GM20431 (cell line): Measurements from ENCODE around the gene ADAMTS19.
"Not testable (repeated sequence)": the region's sequence is repeated elsewhere in the genome, so short reads cannot be mapped to it uniquely, and the experiment has no call there.

ENCODE experiments used
- in situ Hi-C: fragments of 300-500 bp; cut with MseI, MboI; formaldehyde crosslinking; loops from one replicate; pipeline ENCODE4 v1.15.0; 2020; ENCODE audit warnings: low sequenced_read_pairs; ENCODE audit not compliant: unreplicated experiment

Gene ADAMTS19, protein sequence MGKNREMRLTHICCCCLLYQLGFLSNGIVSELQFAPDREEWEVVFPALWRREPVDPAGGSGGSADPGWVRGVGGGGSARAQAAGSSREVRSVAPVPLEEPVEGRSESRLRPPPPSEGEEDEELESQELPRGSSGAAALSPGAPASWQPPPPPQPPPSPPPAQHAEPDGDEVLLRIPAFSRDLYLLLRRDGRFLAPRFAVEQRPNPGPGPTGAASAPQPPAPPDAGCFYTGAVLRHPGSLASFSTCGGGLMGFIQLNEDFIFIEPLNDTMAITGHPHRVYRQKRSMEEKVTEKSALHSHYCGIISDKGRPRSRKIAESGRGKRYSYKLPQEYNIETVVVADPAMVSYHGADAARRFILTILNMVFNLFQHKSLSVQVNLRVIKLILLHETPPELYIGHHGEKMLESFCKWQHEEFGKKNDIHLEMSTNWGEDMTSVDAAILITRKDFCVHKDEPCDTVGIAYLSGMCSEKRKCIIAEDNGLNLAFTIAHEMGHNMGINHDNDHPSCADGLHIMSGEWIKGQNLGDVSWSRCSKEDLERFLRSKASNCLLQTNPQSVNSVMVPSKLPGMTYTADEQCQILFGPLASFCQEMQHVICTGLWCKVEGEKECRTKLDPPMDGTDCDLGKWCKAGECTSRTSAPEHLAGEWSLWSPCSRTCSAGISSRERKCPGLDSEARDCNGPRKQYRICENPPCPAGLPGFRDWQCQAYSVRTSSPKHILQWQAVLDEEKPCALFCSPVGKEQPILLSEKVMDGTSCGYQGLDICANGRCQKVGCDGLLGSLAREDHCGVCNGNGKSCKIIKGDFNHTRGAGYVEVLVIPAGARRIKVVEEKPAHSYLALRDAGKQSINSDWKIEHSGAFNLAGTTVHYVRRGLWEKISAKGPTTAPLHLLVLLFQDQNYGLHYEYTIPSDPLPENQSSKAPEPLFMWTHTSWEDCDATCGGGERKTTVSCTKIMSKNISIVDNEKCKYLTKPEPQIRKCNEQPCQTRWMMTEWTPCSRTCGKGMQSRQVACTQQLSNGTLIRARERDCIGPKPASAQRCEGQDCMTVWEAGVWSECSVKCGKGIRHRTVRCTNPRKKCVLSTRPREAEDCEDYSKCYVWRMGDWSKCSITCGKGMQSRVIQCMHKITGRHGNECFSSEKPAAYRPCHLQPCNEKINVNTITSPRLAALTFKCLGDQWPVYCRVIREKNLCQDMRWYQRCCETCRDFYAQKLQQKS

DNA sequence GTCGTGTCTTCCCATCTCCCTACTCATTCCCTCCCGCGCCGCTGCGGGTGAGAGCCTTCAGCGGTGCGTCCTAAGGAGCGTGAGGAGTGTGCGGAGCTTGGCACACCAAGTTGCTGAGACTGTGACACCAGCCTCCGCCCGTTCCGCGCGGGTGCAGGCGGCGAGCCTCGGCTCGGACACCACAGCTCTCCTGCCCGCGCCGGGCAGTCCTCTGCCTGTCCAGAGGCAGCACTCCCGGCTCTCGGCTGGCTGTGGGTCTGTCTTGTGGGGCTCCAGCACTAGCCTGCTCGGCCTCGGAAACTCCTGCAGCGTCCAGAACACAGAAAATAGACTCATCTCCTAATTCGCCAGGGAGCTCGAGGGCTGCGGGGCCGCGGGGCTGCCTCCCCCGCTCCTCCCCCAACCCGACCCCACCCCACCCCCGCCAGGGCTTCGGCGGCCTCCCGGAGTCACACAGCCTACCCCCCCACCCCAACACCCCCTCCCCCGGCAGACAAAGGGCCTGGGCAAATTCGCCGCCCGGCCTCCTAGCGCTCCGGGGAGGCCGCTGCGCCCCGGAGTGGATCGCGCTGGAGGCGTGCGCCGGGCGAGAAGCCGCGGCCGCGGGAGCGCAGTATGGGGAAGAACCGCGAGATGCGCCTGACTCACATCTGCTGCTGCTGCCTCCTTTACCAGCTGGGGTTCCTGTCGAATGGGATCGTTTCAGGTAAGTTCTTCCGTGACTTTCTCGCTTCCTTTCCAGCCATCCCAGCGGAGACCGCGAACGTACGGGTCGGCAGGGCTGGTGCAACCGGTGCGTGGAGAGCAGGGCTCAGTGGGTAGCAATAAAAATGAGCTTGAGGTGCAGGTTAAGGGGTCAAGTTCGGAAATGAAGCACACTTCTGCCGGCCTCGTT lies at the start of gene ADAMTS19:
TSS of gene ADAMTS19 (plus strand) at position 522 of the 895 bp plus-strand sequence. CDS start at position 616, 94 bp downstream.
- in situ Hi-C loops, result no loop called here

DNA sequence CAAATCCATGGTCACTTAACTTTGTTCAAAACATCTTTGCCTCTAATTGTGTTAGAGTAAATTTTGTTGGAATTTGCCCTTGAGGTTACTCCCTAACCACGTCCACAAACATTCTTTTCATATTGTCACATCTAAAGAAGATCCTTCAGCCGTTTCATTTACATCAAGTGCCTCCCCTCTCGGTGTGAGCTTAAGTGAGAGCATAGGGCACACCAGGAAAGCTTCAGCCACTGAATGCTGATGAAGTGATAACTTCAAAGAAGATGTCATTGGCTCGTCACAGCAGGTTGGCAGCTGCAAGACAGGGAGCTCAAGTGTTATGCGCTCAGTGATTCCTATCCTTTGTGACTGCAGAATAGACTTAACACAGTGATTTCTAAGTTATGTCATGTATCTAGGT lies 49.6 kb upstream of the ADAMTS19 start:
- in situ Hi-C loops, result no loop called here

DNA sequence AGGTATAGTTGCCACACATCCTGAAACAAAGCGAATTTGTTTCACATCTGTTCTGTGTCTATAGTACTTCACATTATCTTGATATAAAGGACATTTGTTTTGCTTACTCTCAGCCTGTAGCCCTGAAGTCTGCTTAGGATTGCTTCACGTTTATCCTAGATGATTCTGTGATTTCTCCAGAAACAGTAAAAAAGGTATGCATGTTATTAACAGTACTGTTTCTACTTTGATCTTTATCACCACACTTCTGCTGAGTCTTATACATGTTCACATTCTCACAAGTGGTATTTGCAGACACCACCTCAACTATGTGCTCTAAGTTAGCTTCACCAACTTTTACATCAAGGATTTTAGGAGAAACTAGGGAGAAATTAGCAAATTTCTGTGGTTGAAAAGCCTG lies 47.4 kb upstream of the ADAMTS19 start:
- in situ Hi-C loops, result no loop called here

DNA sequence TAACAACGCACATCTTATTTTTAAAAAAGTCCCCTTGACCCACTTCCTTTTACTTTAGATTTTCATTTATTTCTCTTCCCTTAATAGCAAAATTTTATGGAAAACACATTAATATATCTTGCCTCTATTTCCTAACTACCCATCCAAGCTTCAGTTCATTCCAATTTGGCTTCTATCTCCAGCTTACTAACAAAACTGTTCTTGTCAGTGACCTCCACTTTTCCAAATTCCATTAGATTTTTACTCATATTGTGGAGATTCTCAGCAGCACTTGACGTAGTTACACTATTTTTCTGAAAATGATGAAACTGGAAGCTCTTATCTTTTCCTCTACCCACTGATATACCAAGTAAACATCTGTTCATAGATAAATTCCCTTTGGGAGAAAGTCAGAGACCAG lies 46.5 kb upstream of the ADAMTS19 start:
- in situ Hi-C loops, result no loop called here

DNA sequence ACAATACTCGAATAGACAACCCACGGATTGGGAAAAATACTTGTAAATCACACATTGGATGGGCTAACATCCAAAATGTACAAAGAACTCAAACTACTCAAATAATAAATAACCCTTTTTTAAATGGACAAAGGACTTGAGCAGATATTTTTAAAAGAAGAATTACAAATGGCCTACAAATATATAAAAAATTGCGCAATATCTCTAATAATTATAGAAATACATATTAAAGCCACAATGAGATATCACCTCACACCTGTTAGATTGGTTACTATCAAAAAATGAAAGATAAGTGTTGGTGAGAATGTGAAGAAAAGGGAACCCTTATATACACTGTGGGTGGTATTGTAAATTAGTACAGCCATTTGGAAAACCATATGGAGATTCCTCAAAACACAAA lies 40.8 kb upstream of the ADAMTS19 start:
- in situ Hi-C loops, result no loop called here

DNA sequence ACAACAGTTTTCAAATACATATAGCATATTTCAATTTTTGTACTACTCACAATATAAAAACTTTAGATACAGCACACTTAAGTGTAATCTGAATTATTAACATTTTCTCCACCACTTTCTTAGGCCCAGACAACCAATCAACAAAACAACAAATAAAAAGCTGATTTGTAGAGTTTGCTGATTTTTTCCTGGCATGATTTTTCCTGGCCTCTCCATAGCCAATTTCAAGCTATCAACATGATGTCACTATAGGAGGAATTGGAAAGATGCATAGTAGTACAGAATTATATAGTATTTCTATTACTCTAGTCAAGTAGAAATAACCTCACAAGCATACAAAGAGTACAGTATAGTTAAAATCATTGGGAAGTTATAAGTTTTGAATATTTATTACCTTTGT lies 35.1 kb upstream of the ADAMTS19 start:
- in situ Hi-C loops, result no loop called here

DNA sequence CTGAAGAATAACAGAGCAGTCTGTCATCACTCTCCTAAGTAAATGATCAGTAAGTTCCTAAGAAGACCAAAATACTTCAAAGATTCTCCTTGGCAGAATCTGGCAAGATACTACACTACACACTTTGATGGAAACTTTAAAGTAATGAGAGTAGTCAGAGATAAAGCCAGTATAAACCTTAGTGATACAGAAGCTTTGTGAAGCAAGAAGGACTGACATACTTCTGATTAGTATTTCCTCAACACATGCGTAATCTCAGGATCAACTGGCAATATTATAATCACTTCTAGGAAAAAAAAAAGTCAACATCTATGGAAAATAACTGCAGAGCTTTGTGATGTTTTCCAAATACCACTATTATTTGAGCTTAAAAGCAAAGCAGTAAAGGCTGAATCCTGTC lies 34.0 kb upstream of the ADAMTS19 start:
- in situ Hi-C loops, result no loop called here

DNA sequence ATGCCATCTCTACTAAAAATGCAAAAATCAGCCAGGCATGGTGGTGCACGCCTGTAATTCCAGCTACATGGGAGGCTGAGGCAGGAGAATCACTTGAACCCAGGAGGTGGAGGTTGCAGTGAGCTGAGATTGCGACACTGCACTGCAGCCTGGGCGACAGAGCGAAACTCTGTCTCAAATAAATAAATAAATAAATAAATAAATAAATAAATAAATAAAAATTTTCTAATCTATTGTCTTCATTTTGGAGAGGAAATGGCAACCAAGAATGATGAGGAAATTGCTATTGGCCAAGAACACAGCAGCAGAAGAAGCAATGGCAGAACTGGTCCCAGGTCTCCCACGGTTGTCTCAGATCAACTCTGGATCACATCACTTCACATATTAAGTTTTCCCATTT lies 31.5 kb upstream of the ADAMTS19 start:
- in situ Hi-C loops, result not testable (repeated sequence)

DNA sequence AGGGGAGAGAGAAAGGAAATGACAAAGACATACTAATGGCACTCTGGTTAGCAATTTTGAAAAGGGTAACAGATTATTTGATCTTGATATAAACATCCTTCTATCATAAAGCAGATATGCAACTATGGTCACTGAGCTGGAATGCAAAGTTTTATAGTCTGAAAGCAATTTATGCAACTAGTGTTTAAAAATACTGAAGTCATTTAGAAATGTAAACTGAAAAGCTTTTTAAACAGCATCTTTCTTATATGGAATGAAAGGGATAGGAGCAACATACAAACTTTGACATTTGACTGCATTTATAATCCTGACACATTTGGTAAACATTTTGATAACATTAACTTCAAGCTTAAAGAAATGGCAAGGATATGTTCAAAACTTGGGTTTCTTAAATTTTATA lies 28.7 kb upstream of the ADAMTS19 start:
- in situ Hi-C loops, result no loop called here

DNA sequence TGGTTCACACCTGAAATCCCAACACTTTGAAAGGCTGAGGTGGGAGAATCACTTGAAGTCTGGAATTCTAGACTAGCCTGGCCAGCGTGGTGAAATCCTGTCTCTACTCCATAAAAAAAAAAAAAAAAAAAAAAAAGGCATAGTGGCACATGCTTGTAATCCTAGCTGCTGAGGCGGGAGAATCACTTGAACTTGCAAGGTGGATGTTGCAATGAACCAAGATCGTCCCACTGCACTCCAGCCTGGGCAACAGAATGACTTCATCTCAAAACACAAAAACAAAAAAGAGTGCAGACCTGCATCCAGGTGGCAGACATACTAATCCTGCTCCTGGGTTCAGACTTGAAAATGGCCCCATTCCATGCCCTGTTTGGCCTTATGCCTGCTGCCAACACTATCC lies 21.8 kb upstream of the ADAMTS19 start:
- in situ Hi-C loops, result no loop called here

DNA sequence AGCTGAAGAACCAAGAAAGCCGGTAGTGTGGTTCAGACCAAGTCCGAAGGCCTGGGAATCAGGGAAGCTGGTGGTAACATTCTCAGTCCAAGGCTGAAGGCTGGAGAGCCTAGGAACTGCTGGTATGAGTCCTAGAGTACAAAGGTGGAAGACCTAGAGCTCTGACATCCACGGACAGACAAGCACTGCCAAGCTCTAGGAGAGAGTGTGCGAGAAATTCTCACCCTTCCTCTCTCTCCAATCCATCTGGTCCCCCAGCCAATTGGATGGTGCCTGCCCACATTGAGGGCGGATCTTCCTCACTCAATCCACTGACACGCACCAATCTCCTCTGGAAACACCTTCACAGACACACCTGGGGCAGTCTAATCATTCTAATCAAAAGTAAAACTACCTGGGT lies 19.7 kb upstream of the ADAMTS19 start:
- in situ Hi-C loops, result no loop called here

DNA sequence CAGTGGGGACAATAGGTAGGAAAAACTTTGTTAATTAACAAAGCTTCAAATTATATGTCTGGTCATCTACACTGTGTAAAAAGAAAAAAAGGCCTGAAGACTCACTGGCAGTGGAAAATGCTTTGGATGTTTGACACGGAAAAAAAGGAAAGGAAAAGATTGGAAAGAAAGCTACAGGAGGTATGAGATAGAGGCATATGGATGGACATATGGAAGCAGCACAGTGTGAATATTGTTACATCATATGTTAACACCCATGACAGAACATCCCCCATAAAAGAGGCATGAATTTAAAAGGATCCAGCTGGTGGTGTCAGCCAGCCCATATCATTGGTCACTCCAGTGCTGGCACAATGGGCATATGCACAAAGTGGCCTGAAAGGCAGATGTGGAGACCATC lies 19.0 kb upstream of the ADAMTS19 start:
- in situ Hi-C loops, result no loop called here

DNA sequence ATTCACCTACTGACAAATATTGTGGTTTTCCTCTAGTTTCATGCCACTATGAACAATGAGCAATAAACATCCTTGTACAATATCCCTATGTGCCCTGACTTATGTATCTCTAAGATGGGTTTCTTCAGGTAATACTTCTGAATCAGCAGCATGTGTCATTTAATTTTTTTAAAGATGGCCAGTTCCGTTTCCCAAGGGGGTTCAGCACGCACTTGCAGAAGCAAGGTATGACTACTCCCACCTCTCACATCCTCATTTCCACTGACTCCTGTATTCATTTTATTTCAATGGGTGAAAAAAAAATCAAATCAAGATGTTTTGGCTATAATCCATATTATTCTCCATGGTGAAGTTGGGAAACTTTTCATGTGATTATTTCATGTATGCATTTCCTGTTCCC lies 14.7 kb upstream of the ADAMTS19 start:
- in situ Hi-C loops, result no loop called here

DNA sequence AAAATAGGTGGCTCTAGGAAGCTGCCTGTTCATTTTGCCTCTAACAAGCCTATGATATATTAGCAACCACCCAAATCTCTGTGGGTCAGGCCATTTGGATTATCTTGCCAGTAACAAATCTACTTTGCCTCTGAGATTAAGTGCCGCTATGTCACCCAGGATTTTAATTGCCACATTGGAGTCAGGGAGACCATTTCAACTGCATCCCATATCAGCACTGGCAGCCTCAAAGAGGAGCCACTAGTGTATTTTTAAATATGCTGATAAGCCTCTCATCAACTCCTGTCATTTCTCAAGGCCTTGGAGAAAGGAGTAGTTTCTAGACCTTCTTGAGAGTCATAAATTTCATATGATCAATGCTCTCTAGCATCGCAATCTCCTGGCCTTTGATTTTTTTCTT lies 12.1 kb upstream of the ADAMTS19 start:
- in situ Hi-C loops, result no loop called here

DNA sequence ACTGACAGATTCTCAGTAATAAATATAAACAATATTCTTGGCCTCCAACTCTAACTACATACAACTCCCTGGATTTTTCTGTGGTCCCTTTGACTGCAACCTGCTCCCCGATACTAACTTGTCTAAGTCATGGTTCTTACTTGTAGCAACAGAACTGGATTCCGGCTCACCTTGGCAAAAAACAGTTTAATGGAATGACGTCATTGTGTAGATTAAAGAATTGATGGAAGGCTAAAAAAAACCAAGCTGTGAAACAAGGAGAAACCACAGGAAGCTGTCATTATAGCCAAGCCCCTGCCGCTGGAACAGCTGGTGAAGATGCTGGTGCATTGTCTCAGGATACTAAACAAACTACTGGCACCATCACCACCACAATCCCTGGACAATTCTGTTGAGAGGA lies 11.4 kb upstream of the ADAMTS19 start:
- in situ Hi-C loops, result no loop called here

DNA sequence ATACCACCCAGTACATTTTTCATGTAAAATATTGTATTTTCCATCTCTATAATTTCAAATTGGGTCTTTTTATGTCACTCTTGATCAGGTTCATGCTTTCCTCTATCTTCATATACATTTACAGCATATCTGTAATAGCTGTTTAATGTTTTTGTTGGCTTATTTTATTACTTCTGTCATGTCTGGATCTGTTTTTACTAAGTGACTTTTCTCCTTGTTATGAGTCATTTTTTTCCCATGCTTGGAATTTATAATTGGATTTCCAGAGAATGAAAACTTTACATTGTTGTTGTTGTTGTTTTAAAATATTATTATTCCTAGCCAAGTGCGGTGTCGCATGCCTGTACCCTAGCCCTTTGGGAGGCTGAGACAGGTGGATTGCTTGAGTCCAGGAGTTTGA lies 5.6 kb upstream of the ADAMTS19 start:
- in situ Hi-C loops, result no loop called here

DNA sequence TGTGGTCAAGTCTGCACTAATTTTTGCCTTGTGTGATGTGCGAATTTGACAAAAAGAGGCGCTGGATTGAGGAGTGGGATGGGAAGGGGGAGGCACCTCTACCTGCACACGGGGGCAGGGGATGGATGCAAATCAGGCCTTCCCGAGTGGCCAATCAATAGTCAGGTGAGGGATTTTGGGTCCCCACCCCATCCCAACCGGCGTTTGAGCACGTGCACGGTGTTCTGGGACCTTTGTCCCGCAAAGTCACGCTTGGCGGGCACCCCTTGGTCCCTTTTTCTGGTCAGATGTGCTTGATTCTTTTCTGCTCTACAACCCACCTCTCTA lies 685 bp upstream of the ADAMTS19 start:
- in situ Hi-C loops, result no loop called here

DNA sequence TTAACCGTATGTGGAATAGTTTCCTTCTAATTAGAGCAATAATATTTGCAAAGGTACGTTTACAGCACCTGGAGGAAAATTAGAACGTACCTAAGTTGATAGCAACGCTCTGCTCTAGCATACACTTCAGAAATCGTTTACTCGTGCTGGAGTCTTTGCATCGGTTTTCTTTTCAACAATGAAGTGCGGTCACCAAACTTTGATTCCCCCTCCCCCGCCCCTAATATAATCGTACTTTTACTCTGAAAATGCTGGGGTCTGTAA lies 506 bp downstream of the ADAMTS19 start:
- in situ Hi-C loops, result no loop called here

DNA sequence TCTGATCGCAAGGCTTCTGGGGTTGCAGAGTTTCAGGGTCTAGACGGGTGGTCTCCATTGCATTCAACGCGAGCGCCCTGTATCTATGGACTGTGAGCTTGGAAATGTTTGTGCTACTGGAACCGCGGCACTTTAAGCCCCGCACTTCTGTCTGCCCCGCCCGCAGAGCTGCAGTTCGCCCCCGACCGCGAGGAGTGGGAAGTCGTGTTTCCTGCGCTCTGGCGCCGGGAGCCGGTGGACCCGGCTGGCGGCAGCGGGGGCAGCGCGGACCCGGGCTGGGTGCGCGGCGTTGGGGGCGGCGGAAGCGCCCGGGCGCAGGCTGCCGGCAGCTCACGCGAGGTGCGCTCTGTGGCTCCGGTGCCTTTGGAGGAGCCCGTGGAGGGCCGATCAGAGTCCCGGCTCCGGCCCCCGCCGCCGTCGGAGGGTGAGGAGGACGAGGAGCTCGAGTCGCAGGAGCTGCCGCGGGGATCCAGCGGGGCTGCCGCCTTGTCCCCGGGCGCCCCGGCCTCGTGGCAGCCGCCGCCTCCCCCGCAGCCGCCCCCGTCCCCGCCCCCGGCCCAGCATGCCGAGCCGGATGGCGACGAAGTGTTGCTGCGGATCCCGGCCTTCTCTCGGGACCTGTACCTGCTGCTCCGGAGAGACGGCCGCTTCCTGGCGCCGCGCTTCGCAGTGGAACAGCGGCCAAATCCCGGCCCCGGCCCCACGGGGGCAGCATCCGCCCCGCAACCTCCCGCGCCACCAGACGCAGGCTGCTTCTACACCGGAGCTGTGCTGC lies 1.0 kb downstream of the ADAMTS19 start:
- in situ Hi-C loops, result no loop called here
